Right lobe of liver (tissue), 6 donors: ENCODE data around the gene FAM78A. TPM values are rescaled to one million over a fixed set of nuclear protein-coding genes. Genes with fewer than 3 reads are reported as not detected.

Experiments used
- ATAC-seq, 4 donors: fragments of 200-7000 bp; cut with Tn5 transposase; one replicate each; pipeline ENCODE4 v1.9.1; 2020; ENCODE audit warnings: mild to moderate bottlenecking in 4 of 4, moderate library complexity in 4 of 4
- DNase-seq, 3 donors: peaks; one replicate each; pipeline ENCODE4 v3.0.0-alpha.2; 2020
- H3K27ac ChIP-seq, 3 donors: fragments of 200-600 bp; one replicate each; pipeline ENCODE4 v1.8.0; 2022
- H3K27me3 ChIP-seq, 2 donors: fragments of 200-600 bp; one replicate each; pipeline ENCODE4 v1.8.0; 2022
- H3K36me3 ChIP-seq, 4 donors: fragments of 200-600 bp; sonication (generic) in 1 of 4; one replicate each; pipeline versions ENCODE4 v1.5.1 to v1.8.0; 2017 to 2022; ENCODE audit warnings: control low read depth in 1 of 4
- H3K4me1 ChIP-seq, 4 donors: fragments of 200-600 bp; sonication (generic) in 1 of 4; one replicate each; pipeline versions ENCODE4 v1.5.1 to v1.8.0; 2017 to 2022; ENCODE audit warnings: control low read depth in 1 of 4
- H3K4me3 ChIP-seq, 3 donors: fragments of 200-600 bp; one replicate each; pipeline ENCODE4 v1.8.0; 2022
- H3K9me3 ChIP-seq, 4 donors: fragments of 200-600 bp; sonication (generic) in 1 of 4; one replicate each; pipeline versions ENCODE4 v1.5.1 to v1.8.0; 2017 to 2022; ENCODE audit warnings: control low read depth in 1 of 4
- POLR2A ChIP-seq: fragments of 450-650 bp; IDR thresholded peaks from one replicate; pipeline ENCODE4 v1.6.1; 2017; ENCODE audit warnings: antibody characterized with exemption, mild to moderate bottlenecking
- WGBS: methylation state at CpG from one replicate; pipeline ENCODE4 v1.1.6; 2018; ENCODE audit warnings: low coverage, low lambda C conversion rate; ENCODE audit not compliant: insufficient coverage; ENCODE audit errors: missing lambda C conversion rate; 5-methylcytosine and 5-hydroxymethylcytosine counted together
- intact Hi-C, 2 donors: fragments of 100-400 bp; cut with DNase I; formaldehyde crosslinking; loops; one replicate each; pipeline versions ENCODE4 v1.11.2 to v1.14.1; 2022
- total RNA-seq, 6 experiments: library from RNA; depleted of rRNA in 2 of 6; stranded (reverse); fragments of >200 nt in 2 of 6; fragmentation: NEBNext Ultra II Directional in 3 of 6; extraction: Animal tissue kit (Norgen Biotek cat#: 25700) in 3 of 6; gene quantifications; one replicate each; pipeline versions ENCODE4 v1.1.0 to v1.2.4, GENCODE V29; 2016 to 2023
- TF ChIP-seq, protein P1 (sequence below), 4 donors: fragments of 200-600 bp in 3 of 4; fragments of 450-650 bp in 1 of 4; IDR thresholded peaks; one replicate each; pipeline versions ENCODE4 v1.5.1 to v1.8.0; 2016 to 2022; ENCODE audit warnings: antibody characterized with exemption in 4 of 4, mild to moderate bottlenecking in 2 of 4
- donor health status: DM: no; HTN: yes; CAD: no.
- donor health status: DM: no; HTN: no; CAD: no.
- donor health status: DM: no; HTN: no; CAD: no.
- donor health status: DM: no; HTN: yes; CAD: no.
- donor health status: DM: no; HTN: yes; CAD: no.

FAM78A gene
- total RNA-seq, 6 experiments from 2014 or later: 0.92 to 2.4 (median 1.6) TPM

DNA sequence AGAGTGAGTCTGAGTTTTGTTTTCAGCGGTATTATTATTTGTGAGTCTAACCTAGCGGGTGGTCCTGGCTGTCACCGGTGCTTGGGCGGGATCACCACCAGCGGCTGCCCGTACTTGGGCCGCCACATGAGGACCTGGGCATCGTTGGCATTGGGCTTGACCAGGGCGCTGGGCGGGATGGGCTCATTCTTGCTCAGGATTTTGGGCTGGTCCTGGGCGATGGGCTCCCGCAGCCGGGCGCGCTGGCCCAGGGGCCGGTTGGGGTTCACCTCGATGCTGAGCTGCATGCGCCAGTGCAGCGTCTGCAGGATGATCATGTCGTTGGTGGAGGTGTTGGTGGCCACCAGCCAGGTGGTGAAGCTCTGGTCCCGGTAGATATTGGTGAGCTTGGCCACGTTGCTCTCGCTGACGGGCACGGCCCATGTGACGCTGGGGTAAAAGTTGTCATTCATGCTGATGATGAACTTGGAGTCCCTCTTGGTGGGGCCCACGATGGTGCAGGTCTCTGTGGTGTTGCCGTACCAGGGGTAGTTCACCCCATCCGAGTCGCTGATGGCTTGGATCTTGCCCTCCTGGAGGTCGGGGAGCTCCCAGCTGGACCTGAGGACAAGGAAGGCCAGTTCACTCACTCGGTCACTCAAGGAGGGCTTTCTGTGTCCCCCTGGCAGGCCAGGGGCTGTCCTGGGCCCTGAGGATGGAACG is 15.4 kb downstream of the FAM78A start:
- 80% methylated on average over 1 of the region's 33 CpGs for WGBS
- ATAC-seq (no peak), DNase-seq (peak in 1 of 3 donors; percentile 52)
- Histone ChIP-seq H3K4me3 (no peak overlapping the region), H3K4me1 (peaks cover 0 to 4% (median 0%) of the 10 kb centered on the region in 4 donors), H3K36me3 (peaks cover 0 to 6% (median 0%) of the 10 kb centered on the region in 4 donors), H3K27me3 (no peaks in the 10 kb centered on the region), H3K27ac (no peak overlapping the region), H3K9me3 (no peaks in the 10 kb centered on the region)
- intact Hi-C loops: no loop called here
- TF ChIP-seq, protein P1, sequence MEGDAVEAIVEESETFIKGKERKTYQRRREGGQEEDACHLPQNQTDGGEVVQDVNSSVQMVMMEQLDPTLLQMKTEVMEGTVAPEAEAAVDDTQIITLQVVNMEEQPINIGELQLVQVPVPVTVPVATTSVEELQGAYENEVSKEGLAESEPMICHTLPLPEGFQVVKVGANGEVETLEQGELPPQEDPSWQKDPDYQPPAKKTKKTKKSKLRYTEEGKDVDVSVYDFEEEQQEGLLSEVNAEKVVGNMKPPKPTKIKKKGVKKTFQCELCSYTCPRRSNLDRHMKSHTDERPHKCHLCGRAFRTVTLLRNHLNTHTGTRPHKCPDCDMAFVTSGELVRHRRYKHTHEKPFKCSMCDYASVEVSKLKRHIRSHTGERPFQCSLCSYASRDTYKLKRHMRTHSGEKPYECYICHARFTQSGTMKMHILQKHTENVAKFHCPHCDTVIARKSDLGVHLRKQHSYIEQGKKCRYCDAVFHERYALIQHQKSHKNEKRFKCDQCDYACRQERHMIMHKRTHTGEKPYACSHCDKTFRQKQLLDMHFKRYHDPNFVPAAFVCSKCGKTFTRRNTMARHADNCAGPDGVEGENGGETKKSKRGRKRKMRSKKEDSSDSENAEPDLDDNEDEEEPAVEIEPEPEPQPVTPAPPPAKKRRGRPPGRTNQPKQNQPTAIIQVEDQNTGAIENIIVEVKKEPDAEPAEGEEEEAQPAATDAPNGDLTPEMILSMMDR (IDR thresholded peaks at IDR 0.05): no peak
- TF ChIP-seq POLR2A: no peak

DNA sequence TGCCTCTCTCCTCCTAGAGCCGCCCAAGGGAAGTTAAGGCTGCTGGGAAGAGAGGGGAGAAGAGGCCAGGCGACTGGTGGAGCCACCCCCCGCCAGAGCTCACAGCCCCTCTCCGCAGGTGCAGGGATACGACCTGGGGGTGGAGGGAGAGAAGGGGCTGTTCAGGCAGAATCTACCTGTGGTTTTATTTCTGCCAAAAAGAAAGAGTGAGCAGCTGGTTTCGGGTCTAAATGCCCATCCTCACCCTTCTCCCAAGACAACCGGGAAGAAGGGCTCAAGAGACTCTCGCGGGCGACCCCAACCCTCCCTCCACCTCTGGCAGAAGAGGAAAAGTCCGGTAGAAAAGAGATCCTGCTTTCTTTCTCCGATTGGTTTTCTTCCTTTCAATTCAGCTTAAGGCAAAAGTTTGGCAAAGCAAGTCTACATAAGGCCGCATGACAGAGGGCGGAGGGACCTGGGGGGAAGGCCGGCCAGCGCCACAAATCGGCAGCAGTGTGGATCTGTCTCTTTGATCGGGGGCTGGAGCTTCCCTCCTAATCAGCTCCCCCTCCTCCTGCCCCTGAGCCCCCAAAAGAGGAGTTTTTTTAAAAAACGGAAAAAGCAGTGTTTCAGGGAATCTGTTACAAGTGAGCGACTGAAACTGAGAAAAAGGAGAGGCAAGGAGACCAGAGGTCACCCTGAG is 16.3 kb downstream of the FAM78A start:
- 64% methylated on average over 13 of the region's 20 CpGs for WGBS
- no peak overlapping the region for H3K27ac ChIP-seq
- intact Hi-C loops: no loop called here
- TF ChIP-seq, protein P1 (IDR thresholded peaks at IDR 0.05): no peak
- TF ChIP-seq POLR2A: no peak
- peaks cover 0 to 4% (median 0%) of the 10 kb centered on the region in 4 donors for H3K4me1 ChIP-seq
- H3K27me3 ChIP-seq: no peaks in the 10 kb centered on the region
- no peak overlapping the region for H3K4me3 ChIP-seq
- DNase-seq: no peak
- no peak for ATAC-seq
- peaks cover 0 to 6% (median 0%) of the 10 kb centered on the region in 4 donors for H3K36me3 ChIP-seq
- H3K9me3 ChIP-seq: no peaks in the 10 kb centered on the region

DNA sequence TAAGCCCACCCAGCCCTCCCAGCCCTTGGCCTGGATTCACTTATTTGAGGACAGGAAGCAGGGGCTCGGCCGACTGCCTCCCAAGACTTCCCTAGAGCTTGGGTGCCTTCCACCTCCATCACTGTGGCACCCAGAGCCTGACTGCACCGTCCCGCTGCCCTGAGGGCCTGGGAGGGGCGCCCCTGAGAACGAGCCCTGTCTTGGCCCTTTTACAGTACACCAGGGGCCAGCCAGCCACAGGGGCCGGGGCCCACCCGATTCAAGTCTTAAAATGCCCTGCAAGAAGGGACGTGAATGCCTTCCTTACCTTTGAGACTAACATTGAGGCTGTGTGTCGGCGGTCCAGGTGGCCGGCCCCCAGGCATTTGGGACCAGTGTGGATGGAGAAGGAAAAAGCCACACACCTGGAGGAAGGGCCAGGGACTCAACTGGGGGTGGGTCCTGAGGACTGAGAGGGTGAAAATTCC is 16.8 kb downstream of the FAM78A start:
- Histone ChIP-seq H3K4me3 (no peak overlapping the region), H3K27ac (no peak overlapping the region), H3K9me3 (no peaks in the 10 kb centered on the region), H3K36me3 (peaks cover 0 to 6% (median 0%) of the 10 kb centered on the region in 4 donors), H3K4me1 (peaks cover 0 to 4% (median 0%) of the 10 kb centered on the region in 4 donors), H3K27me3 (no peaks in the 10 kb centered on the region)
- peak in 1 of 3 donors; percentile 41 for DNase-seq
- ATAC-seq: no peak
- no peak for TF ChIP-seq POLR2A
- TF ChIP-seq, protein P1 (IDR thresholded peaks at IDR 0.05): no peak
- intact Hi-C loops: no loop called here
- WGBS: 88% methylated on average over 4 of the region's 12 CpGs

DNA sequence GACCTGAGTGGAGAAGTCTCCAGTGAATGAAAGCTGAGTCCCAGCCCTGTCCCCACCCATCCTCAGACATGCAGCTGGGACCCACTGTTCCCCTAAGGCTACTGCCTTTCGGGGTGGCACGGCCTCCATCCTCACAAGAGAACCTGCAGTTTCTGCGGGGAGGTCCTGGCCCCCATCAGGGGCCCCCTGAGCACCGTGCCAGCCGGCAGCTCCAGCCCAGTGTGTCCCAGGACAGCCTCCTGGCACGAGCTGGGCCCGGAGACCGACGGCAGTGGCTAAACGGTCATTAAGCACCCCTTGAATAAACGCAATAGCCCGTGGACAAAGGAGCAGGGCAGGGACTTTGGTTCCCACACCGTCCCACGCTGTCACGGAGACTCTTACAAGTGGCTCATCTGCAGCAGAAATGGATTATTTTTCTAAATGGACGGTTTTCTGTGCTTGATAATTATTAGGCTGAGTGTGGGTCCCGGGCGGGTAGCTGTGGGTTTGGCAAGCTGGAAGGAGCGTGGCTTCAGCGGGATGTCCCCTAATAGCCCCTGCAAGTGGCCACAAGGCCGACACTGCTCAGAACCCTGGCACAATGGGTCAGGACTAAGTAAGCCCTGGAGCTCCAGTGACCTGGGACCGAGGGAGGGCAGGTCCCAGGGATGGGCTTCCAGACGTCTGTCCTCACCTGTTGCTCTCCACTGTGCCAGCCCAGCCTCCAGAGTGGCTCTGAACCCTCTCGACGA is 17.4 kb downstream of the FAM78A start:
- Histone ChIP-seq H3K9me3 (no peaks in the 10 kb centered on the region), H3K27ac (no peak overlapping the region), H3K4me1 (peaks cover 0 to 4% (median 0%) of the 10 kb centered on the region in 4 donors), H3K27me3 (no peaks in the 10 kb centered on the region), H3K36me3 (peaks cover 0 to 6% (median 0%) of the 10 kb centered on the region in 4 donors), H3K4me3 (no peak overlapping the region)
- WGBS: no CpG with 5 or more reads among the region's 25 CpGs
- intact Hi-C loops: no loop called here
- DNase-seq (peak in 1 of 3 donors; percentile 46), ATAC-seq (no peak)
- TF ChIP-seq POLR2A: no peak
- TF ChIP-seq, protein P1 (IDR thresholded peaks at IDR 0.05): no peak
